Activated naive CD4-positive, alpha-beta T cell treated with anti-CD3 and anti-CD28 coated beads for 36 hours (primary cell): Measurements from ENCODE around the gene ZNF710. TPM values are rescaled to one million over a fixed set of nuclear protein-coding genes. Genes with fewer than 3 reads are reported as not detected.

Source experiments
- CTCF ChIA-PET: fragments of 350-600 bp; sonication (Branson Sonifier 250); formaldehyde crosslinking; loops from one replicate; lab custom pipeline; 2021; ENCODE audit warnings: antibody characterized with exemption; lab: Charles Lee
- DNase-seq: peaks from one replicate; pipeline ENCODE4 v3.0.0-alpha.2; 2020
- H3K27ac Mint-ChIP-seq: one replicate; pipeline ENCODE4 v1.8.0; 2021; ENCODE audit warnings: mild to moderate bottlenecking, mixed read lengths
- H3K27me3 Mint-ChIP-seq: one replicate; pipeline ENCODE4 v1.8.0; 2021; ENCODE audit warnings: low read depth, mixed read lengths
- H3K36me3 Mint-ChIP-seq: one replicate; pipeline ENCODE4 v1.8.0; 2021; ENCODE audit warnings: low read depth, mixed read lengths
- H3K4me1 Mint-ChIP-seq: one replicate; pipeline ENCODE4 v1.8.0; 2021; ENCODE audit warnings: low read depth, mixed read lengths
- H3K4me3 Mint-ChIP-seq: one replicate; pipeline ENCODE4 v1.8.0; 2021; ENCODE audit warnings: mild to moderate bottlenecking, moderate library complexity, mixed read lengths
- H3K9me3 Mint-ChIP-seq: one replicate; pipeline ENCODE4 v1.8.0; 2021; ENCODE audit warnings: mixed read lengths
- intact Hi-C: fragments of 100-400 bp; cut with micrococcal nuclease; formaldehyde crosslinking; loops from one replicate; pipeline ENCODE4 v1.15.1; 2023
- total RNA-seq, 2 experiments: library from RNA; stranded (reverse); gene quantifications; one replicate each; pipeline ENCODE4 v1.2.3, GENCODE V29; 2021

Gene ZNF710
- total RNA-seq, 2 experiments from 2014 or later: 17.3 to 19.8 TPM

DNA sequence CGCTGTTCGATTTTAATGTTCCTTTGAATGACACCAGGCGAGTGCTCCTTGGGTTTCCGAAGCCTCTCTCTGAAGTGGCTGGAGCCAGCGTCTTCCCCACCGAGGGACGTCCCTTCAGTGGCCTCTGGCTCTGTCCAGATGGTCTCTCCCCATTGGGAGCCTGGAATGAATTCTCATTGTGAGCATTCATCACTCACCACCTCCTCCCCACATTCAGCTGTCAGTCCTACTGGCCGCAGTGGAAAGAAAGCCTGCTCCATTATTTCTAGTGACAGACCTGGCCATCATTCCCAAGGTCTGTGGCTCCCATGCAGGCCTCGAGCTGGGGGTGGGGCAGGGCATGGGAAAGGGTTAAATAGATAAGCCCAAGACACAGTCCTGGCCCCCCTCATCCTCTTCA is 35.2 kb downstream of the ZNF710 start:
- no peak for DNase-seq
- Mint-ChIP-seq H3K27ac (peak overlapping the region; percentile 48), H3K9me3 (no peaks in the 10 kb centered on the region), H3K36me3 (peaks cover 5% of the 10 kb centered on the region), H3K27me3 (no peaks in the 10 kb centered on the region), H3K4me1 (peaks cover 78% of the 10 kb centered on the region), H3K4me3 (no peak overlapping the region)
- CTCF ChIA-PET: interaction anchor here (2.9 kb wide), 1 partner anchor 32 kb away, joined by 13 read pairs; no protein-coding TSS in a partner anchor
- intact Hi-C loops: loop anchor here (5.0 kb wide), 1 partner anchor 196 kb away; the partner anchor contains the start of genes CIB1 and GDPGP1

DNA sequence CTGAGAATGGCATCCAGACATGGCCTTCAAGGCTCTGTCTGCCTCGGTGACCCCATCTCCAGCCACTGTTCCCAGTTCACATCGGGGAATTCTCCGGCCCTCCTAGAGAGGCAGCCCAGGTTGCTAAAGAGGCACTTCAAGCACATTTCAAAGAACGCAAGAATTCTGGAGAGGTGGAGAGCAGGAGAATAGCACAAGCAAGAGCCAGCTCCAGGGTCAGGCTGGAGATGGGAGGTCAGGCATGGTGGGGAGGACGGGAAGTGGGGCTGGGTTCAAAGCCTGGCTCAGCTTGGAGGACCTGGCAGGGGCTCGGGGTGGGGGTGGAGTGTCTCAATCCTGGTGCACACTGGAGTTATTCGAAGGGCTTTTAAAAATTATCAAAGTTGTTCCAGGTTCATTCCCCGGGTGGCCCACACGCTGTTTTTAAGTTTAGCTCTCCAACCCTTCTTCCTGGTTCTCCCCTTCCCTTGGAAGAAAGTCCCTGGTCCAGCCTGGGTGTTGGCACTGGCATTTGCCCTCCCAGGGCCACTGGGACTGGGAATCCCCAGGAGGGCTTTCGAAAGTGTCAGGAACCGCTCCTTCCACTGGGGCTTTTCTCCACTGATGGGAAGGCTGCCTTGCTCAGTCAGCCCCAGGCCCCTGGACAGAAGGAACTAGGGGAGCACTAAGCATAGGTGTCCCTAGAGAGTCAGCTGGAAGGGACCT is 35.8 kb downstream of the ZNF710 start:
- Mint-ChIP-seq H3K4me1 (peaks cover 73% of the 10 kb centered on the region), H3K9me3 (no peaks in the 10 kb centered on the region), H3K4me3 (no peak overlapping the region), H3K27ac (peak overlapping the region; percentile 92), H3K27me3 (no peaks in the 10 kb centered on the region), H3K36me3 (peaks cover 5% of the 10 kb centered on the region)
- no peak for DNase-seq
- intact Hi-C loops: loop anchor here (5.0 kb wide), 1 partner anchor 195 kb away; the partner anchor contains the start of genes CIB1 and GDPGP1
- CTCF ChIA-PET: interaction anchor here (0.8 kb wide), 1 partner anchor 162 kb away, joined by 3 read pairs; no protein-coding TSS in a partner anchor

GRCh38 chr15:90037511-90037860 is 36.4 kb downstream of the ZNF710 start:
- intact Hi-C loops: loop anchor here (5.0 kb wide), 1 partner anchor 195 kb away; the partner anchor contains the start of genes CIB1 and GDPGP1
- peak overlapping the region; percentile 17 for H3K4me3 Mint-ChIP-seq
- CTCF ChIA-PET: interaction anchor here (0.8 kb wide), 1 partner anchor 163 kb away, joined by 3 read pairs; no protein-coding TSS in a partner anchor
- no peak for DNase-seq
- H3K9me3 Mint-ChIP-seq: no peaks in the 10 kb centered on the region
- peaks cover 5% of the 10 kb centered on the region for H3K36me3 Mint-ChIP-seq
- no peaks in the 10 kb centered on the region for H3K27me3 Mint-ChIP-seq
- peaks cover 71% of the 10 kb centered on the region for H3K4me1 Mint-ChIP-seq
- H3K27ac Mint-ChIP-seq: peak overlapping the region; percentile 92

GRCh38 chr15:90037961-90038631 is 37.0 kb downstream of the ZNF710 start:
- CTCF ChIA-PET: interaction anchor here (0.8 kb wide), 1 partner anchor 164 kb away, joined by 3 read pairs; no protein-coding TSS in a partner anchor
- Mint-ChIP-seq H3K4me1 (peaks cover 69% of the 10 kb centered on the region), H3K36me3 (peaks cover 5% of the 10 kb centered on the region), H3K27me3 (no peaks in the 10 kb centered on the region), H3K4me3 (no peak overlapping the region), H3K9me3 (no peaks in the 10 kb centered on the region), H3K27ac (peak overlapping the region; percentile 92)
- peak; percentile 86 for DNase-seq
- intact Hi-C loops: loop anchor here (1.0 to 5.0 kb wide), 5 partner anchors 21 to 194 kb away; partner anchors contain the start of genes AP3S2, CIB1 and GDPGP1

- Mint-ChIP-seq H3K27me3 (no peaks in the 10 kb centered on the region), H3K4me1 (peaks cover 64% of the 10 kb centered on the region), H3K9me3 (no peaks in the 10 kb centered on the region), H3K27ac (peak overlapping the region; percentile 92), H3K36me3 (peaks cover 5% of the 10 kb centered on the region), H3K4me3 (no peak overlapping the region)
- intact Hi-C loops: loop anchor here (1.0 to 5.0 kb wide), 5 partner anchors 21 to 194 kb away; partner anchors contain the start of genes AP3S2, CIB1 and GDPGP1
- CTCF ChIA-PET: no interaction called here
- DNase-seq: no peak
These were observed 37.5 kb downstream of the ZNF710 start for GRCh38 chr15:90038632-90039095.

DNA sequence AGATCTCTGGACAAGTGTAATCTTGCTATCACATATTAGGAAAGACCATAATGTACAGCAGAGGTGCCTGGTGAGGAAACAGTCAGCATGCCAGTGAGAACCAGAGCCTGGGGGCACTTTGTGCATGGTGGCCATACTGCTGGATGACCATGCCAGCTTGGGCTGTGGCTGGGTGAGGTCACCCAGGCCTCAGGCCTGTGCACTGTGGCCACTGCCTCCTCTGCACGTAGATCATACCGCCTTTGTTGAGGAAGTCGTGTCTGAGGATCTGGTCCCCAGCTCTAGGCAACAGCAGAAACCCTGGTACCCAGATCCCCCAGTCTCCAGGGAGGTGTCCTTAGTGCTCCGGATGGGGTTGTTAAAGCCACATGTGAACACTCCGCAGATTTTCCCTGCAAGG is 38.9 kb downstream of the ZNF710 start:
- intact Hi-C loops: loop anchor here (5.0 kb wide), 1 partner anchor 192 kb away; the partner anchor contains the start of genes CIB1 and GDPGP1
- no peaks in the 10 kb centered on the region for H3K27me3 Mint-ChIP-seq
- DNase-seq: no peak
- no peaks in the 10 kb centered on the region for H3K9me3 Mint-ChIP-seq
- no peak overlapping the region for H3K27ac Mint-ChIP-seq
- peaks cover 5% of the 10 kb centered on the region for H3K36me3 Mint-ChIP-seq
- H3K4me1 Mint-ChIP-seq: peaks cover 50% of the 10 kb centered on the region
- no peak overlapping the region for H3K4me3 Mint-ChIP-seq
- CTCF ChIA-PET: no interaction called here

DNA sequence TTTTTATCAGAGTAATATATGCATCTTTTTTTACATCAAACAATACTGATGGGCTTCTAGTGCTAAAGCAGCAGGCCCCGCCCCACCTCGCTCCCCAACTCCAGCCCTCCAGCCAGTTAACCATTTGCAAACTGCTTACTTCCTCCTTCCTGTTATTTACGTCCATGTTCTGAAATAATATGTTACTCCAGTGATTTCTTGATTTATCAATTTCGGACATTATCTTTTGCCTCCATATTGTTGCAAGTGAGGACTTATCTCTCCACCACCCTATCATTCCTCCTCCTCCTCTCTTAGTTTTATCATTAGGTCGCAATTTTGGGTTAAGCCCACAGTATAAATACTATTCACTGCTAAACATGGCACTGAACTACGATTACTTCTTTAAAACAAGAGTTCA is 39.5 kb downstream of the ZNF710 start:
- H3K27ac Mint-ChIP-seq: peak overlapping the region; percentile 69
- no peak for DNase-seq
- no peaks in the 10 kb centered on the region for H3K9me3 Mint-ChIP-seq
- no peaks in the 10 kb centered on the region for H3K27me3 Mint-ChIP-seq
- H3K4me3 Mint-ChIP-seq: no peak overlapping the region
- CTCF ChIA-PET: no interaction called here
- intact Hi-C loops: no loop called here
- peaks cover 46% of the 10 kb centered on the region for H3K4me1 Mint-ChIP-seq
- H3K36me3 Mint-ChIP-seq: peaks cover 5% of the 10 kb centered on the region

DNA sequence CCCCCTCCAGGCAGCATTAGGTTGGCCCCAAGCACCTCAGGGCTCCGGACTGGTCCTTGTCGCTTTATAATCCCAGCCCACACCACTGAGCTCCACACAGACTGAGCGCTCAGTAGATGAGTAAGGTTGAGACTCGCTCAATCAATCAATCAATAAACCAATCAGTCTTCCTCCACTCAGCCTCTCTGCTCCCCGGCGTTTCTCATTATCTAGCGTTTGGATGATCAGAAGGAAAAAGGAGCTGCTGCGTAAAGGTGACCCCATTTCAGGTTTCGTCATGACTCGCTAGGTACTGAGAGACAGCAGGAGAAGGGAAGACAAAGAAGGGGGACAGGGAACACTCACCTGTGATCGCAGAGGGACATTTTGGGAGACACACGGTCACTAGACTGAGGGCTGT is 41.2 kb downstream of the ZNF710 start:
- Mint-ChIP-seq H3K27me3 (no peaks in the 10 kb centered on the region), H3K4me3 (no peak overlapping the region), H3K36me3 (peaks cover 5% of the 10 kb centered on the region), H3K9me3 (no peaks in the 10 kb centered on the region), H3K4me1 (peaks cover 33% of the 10 kb centered on the region), H3K27ac (no peak overlapping the region)
- CTCF ChIA-PET: interaction anchor here (0.8 to 1.1 kb wide), 2 partner anchors 15 to 154 kb away, joined by 3 to 6 read pairs; no protein-coding TSS in a partner anchor
- no peak for DNase-seq
- intact Hi-C loops: no loop called here

DNA sequence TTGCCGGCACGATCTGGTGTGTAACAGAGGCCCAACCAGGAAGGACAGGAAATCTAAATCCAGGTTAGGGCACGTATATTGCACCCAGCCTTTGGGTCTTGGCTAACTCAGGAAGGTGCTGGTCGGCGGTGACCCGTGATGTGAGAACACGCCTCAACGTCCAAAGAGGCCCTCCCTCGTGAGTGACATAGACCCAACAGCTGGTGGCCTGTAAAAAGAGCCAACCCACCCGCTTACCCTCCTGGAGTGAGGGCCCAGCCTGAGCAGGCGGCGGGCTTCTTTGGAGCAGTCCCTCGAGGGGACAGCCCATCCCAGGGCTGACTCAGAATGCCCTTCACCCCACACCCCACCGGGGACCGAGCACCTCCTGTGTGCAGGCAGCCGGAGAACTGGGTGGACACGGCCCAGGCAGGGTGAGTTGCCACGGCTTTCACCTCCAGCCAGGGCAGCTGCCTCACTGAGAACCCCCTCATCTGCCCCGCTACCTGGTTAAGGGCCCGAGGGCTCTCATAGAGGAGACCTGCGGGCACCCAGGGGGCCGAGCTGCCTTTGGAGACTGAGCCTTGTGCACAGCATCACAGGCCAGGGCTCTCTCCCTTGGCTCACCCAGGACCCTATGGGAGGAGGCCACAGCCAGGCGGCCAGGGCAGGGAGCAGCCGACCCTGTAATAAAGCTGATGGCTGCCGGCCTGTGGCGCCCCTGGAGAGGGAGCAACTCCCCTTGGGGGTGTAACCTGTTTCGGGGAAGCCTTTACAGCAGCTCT is 41.8 kb downstream of the ZNF710 start:
- DNase-seq: no peak
- CTCF ChIA-PET: interaction anchor here (0.8 to 1.1 kb wide), 2 partner anchors 14 to 155 kb away, joined by 3 to 6 read pairs; no protein-coding TSS in a partner anchor
- no peak overlapping the region for H3K27ac Mint-ChIP-seq
- no peaks in the 10 kb centered on the region for H3K9me3 Mint-ChIP-seq
- no peaks in the 10 kb centered on the region for H3K27me3 Mint-ChIP-seq
- no peak overlapping the region for H3K4me3 Mint-ChIP-seq
- intact Hi-C loops: no loop called here
- H3K36me3 Mint-ChIP-seq: peaks cover 5% of the 10 kb centered on the region
- H3K4me1 Mint-ChIP-seq: peaks cover 27% of the 10 kb centered on the region

DNA sequence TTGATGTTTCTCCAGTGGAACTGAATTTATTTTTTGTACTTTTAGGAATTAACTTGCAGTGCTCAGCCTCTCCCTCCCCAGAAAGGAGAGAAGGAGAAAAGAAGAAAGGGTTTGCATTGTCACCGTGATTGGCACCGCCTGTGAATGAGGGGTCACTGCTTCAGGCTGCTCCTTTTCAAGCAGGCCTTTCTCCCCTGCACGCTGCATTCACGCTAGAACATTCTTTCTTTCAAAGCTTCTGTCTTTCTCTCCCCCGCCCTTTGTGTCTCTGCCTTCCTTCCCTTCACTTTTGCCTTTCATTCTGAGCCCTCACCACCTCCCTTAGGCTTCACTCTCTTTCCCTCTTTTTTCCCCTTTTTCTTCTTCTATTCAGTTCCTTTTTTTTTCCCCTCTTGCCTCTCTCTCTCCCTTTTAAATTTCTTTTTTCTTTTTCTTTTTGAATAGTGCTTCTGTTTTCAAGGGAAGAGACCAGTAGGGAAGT is 42.4 kb downstream of the ZNF710 start:
- Mint-ChIP-seq H3K27ac (no peak overlapping the region), H3K36me3 (peaks cover 4% of the 10 kb centered on the region)
- intact Hi-C loops: no loop called here

GRCh38 chr15:90044191-90044590 is 43.1 kb downstream of the ZNF710 start:
- CTCF ChIA-PET: interaction anchor here (0.8 kb wide), 1 partner anchor 26 kb away, joined by 3 read pairs; no protein-coding TSS in a partner anchor

More for the DNA sequence above, 42.4 kb downstream of the ZNF710 start:
- no peaks in the 10 kb centered on the region for H3K27me3 Mint-ChIP-seq
- CTCF ChIA-PET: no interaction called here
- H3K9me3 Mint-ChIP-seq: no peaks in the 10 kb centered on the region
- no peak overlapping the region for H3K4me3 Mint-ChIP-seq
- H3K4me1 Mint-ChIP-seq: peaks cover 20% of the 10 kb centered on the region
- DNase-seq: no peak

More at GRCh38 chr15:90044191-90044590, 43.1 kb downstream of the ZNF710 start:
- peaks cover 14% of the 10 kb centered on the region for H3K4me1 Mint-ChIP-seq
- no peak overlapping the region for H3K27ac Mint-ChIP-seq
- no peak overlapping the region for H3K4me3 Mint-ChIP-seq
- intact Hi-C loops: no loop called here
- peaks cover 2% of the 10 kb centered on the region for H3K36me3 Mint-ChIP-seq
- H3K27me3 Mint-ChIP-seq: no peaks in the 10 kb centered on the region
- no peaks in the 10 kb centered on the region for H3K9me3 Mint-ChIP-seq
- DNase-seq: no peak
